ENCODE measurements around the gene ABCC6. TPM values are rescaled to one million over a fixed set of nuclear protein-coding genes. Genes with fewer than 3 reads are reported as not detected.
"Not testable (repeated sequence)": the region's sequence is repeated elsewhere in the genome, so short reads cannot be mapped to it uniquely, and the experiment has no call there.

The ABCC6 gene
- total RNA-seq, 1 donor from 2014 or later, result not detected

DNA sequence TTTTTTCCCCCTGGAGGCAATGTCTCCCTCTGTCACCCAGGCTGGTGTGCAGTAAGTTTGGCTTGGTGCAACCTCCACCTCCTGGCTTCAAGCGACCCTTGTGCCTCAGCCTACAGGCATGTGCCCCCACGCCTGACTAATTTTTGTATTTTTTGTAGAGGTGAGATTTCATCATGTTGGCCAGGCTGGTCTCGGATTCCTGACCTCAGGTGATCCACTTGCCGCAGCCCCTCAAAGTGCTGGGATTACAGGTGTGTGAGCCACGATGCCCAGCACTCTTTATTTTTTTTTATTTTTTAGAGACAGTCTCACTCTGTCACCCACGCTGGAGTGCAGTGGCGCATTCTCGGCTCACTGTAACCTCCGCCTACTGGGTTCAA, 113.2 kb downstream of the ABCC6 start:
- TF ChIP-seq, protein P1, sequence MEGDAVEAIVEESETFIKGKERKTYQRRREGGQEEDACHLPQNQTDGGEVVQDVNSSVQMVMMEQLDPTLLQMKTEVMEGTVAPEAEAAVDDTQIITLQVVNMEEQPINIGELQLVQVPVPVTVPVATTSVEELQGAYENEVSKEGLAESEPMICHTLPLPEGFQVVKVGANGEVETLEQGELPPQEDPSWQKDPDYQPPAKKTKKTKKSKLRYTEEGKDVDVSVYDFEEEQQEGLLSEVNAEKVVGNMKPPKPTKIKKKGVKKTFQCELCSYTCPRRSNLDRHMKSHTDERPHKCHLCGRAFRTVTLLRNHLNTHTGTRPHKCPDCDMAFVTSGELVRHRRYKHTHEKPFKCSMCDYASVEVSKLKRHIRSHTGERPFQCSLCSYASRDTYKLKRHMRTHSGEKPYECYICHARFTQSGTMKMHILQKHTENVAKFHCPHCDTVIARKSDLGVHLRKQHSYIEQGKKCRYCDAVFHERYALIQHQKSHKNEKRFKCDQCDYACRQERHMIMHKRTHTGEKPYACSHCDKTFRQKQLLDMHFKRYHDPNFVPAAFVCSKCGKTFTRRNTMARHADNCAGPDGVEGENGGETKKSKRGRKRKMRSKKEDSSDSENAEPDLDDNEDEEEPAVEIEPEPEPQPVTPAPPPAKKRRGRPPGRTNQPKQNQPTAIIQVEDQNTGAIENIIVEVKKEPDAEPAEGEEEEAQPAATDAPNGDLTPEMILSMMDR (IDR thresholded peaks at IDR 0.05; ENCODE audit: insufficient read depth, low read length, severe bottlenecking), result no peak
- FAIRE-seq (no peak), DNase-seq (ENCODE audit: low read depth) (no peak)
- H3K36me3 ChIP-seq (ENCODE audit: control insufficient read depth, insufficient read depth, low read length), result peaks cover 31% of the 10 kb centered on the region
- H3K4me3 ChIP-seq (ENCODE audit: low read depth, low read length), result no peak overlapping the region
- H3K27me3 ChIP-seq (ENCODE audit: control insufficient read depth, insufficient read depth, low read length), result no peaks in the 10 kb centered on the region

DNA sequence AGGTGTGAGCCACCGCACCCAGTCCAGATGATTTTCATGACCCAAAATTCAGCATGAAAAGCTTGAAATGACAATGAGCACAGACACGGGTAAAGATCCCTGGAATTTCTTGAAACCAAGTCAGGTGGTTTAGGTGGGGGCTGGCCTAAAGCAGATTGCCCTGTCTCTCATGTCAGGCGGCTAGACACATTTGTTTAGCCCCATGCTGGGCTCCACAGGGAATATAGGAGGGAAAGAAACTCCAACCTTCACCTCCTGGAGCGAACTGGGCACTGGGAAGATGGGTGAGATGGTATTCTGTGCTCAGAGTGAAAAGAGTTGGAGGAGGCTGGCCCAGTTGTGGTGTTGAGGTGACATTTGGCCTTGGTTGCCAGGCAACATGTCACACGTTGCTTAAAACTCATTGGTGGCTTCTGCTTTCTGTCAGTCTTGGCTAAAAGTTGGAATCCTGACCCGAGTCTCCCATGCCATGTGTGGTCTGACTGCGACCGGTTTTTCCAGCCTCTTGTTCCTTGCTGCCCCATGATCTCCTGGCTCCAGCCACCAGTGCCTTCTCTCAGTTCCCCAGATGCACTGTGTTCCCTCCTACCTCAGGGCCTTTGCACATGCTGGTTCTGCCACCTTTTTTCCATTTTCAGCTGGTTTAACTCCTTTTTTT, 113.7 kb downstream of the ABCC6 start:
- Histone ChIP-seq H3K36me3 (ENCODE audit: control insufficient read depth, insufficient read depth, low read length) (peaks cover 29% of the 10 kb centered on the region), H3K27me3 (ENCODE audit: control insufficient read depth, insufficient read depth, low read length) (no peaks in the 10 kb centered on the region), H3K4me3 (ENCODE audit: low read depth, low read length) (no peak overlapping the region)
- TF ChIP-seq, protein P1 (IDR thresholded peaks at IDR 0.05; ENCODE audit: insufficient read depth, low read length, severe bottlenecking), result no peak
- FAIRE-seq (no peak), DNase-seq (ENCODE audit: low read depth) (no peak)

DNA sequence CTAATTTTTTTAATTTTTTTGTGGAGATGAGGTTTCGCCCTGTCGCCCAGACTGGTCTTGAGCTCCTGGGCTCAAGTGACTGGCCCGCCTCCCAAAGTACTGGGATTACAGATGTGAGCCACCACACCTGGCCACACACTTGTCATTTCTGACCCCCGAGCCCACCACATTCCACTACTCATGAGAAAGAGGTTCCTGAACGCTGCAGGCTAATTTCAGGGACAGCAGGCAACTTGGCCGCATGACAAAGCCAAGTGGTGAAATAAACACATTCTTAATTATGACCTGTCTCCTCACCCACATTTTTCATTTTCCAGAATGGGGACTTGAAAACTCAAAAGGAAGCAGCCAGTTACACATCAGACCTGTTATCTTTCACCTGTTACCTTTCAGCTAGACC, 114.5 kb downstream of the ABCC6 start:
- TF ChIP-seq, protein P1 (IDR thresholded peaks at IDR 0.05; ENCODE audit: insufficient read depth, low read length, severe bottlenecking), result no peak
- Histone ChIP-seq H3K4me3 (ENCODE audit: low read depth, low read length) (no peak overlapping the region), H3K36me3 (ENCODE audit: control insufficient read depth, insufficient read depth, low read length) (peaks cover 26% of the 10 kb centered on the region), H3K27me3 (ENCODE audit: control insufficient read depth, insufficient read depth, low read length) (no peaks in the 10 kb centered on the region)
- FAIRE-seq (no peak), DNase-seq (ENCODE audit: low read depth) (no peak)

DNA sequence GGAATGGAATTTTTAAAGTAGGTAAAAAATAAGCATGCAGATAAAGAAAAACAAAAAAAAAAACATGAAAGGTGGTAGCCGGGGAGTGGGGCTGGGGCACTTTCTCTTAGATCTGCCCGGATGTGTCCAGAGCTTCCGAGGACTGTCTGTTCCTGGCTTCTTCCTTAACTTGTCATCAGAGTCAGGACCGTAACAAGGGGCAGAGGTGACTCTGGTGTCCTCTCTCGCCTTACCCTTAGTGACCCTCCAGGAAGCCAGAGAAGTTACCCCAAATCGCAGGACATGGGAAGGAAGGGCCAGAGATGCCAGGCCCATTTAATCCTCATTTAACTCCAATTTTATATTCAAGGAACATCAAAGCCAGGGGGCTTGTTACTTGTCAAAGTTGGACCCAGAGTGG, 115.5 kb downstream of the ABCC6 start:
- TF ChIP-seq, protein P1 (IDR thresholded peaks at IDR 0.05; ENCODE audit: insufficient read depth, low read length, severe bottlenecking), result no peak
- DNase-seq (ENCODE audit: low read depth) (no peak), FAIRE-seq (no peak)
- Histone ChIP-seq H3K4me3 (ENCODE audit: low read depth, low read length) (no peak overlapping the region), H3K36me3 (ENCODE audit: control insufficient read depth, insufficient read depth, low read length) (peaks cover 28% of the 10 kb centered on the region), H3K27me3 (ENCODE audit: control insufficient read depth, insufficient read depth, low read length) (no peaks in the 10 kb centered on the region)

DNA sequence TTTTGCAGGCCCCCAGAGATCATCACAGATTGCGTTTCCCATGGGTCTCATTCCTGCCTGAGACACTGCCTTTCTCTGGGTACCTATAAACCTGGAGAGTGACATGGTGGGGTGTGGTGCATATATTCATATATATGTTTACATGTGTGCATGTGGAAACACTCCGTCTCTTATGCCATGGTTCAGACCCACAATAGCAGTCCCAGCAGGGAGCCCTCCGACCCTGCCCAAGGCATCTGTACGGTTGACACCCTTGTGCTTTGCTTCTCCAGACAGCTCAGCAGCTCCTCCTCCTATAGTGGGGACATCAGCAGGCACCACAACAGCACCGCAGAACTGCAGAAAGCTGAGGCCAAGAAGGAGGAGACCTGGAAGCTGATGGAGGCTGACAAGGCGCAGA, 116.8 kb downstream of the ABCC6 start:
- no peak overlapping the region for H3K4me3 ChIP-seq (ENCODE audit: low read depth, low read length)
- TF ChIP-seq, protein P1 (IDR thresholded peaks at IDR 0.05; ENCODE audit: insufficient read depth, low read length, severe bottlenecking), result no peak
- peaks cover 26% of the 10 kb centered on the region for H3K36me3 ChIP-seq (ENCODE audit: control insufficient read depth, insufficient read depth, low read length)
- no peaks in the 10 kb centered on the region for H3K27me3 ChIP-seq (ENCODE audit: control insufficient read depth, insufficient read depth, low read length)
- DNase-seq (ENCODE audit: low read depth), result no peak
- FAIRE-seq, result no peak

DNA sequence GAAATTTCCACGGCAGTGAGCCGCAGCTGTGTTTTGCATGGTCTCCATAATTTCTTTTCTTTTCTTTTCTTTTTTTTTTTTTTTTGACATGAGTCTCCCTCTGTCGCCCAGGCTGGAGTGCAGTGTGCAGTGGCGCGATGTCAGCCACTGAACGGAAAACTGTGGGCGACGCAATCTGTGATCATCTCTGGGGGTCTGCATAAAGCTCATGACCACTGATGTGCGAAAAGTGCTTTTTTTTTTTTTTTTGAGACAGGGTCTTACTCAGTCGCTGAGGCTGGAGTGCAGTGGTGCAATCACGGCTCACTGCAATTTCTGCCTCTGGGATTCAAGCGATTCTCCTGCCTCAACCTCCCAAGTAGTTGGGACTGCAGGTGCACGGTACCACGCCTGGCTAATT, 117.6 kb downstream of the ABCC6 start:
- DNase-seq (ENCODE audit: low read depth) (no peak), FAIRE-seq (no peak)
- peaks cover 25% of the 10 kb centered on the region for H3K36me3 ChIP-seq (ENCODE audit: control insufficient read depth, insufficient read depth, low read length)
- no peak overlapping the region for H3K4me3 ChIP-seq (ENCODE audit: low read depth, low read length)
- TF ChIP-seq, protein P1 (IDR thresholded peaks at IDR 0.05; ENCODE audit: insufficient read depth, low read length, severe bottlenecking), result no peak
- H3K27me3 ChIP-seq (ENCODE audit: control insufficient read depth, insufficient read depth, low read length), result no peaks in the 10 kb centered on the region

DNA sequence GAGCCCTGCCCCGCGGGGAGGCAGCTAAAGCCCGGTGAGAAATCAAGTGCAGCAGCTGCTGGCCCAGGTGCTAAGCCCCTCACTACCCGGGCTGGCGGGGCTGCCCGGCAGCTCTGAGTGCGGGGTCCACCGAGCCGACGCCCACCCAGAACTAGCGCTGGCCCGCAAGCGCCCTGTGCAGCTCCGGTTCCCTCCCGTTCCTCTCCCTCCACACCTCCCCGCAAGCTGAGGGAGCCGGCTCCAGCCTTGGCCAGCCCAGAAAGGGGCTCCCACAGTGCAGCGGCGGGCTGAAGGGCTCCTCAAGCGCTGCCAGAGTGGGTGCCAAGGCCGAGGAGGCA, 118.5 kb downstream of the ABCC6 start:
- H3K27me3 ChIP-seq (ENCODE audit: control insufficient read depth, insufficient read depth, low read length); FAIRE-seq; H3K4me3 ChIP-seq (ENCODE audit: low read depth, low read length); DNase-seq (ENCODE audit: low read depth): not testable (repeated sequence)
- peaks cover 27% of the 10 kb centered on the region for H3K36me3 ChIP-seq (ENCODE audit: control insufficient read depth, insufficient read depth, low read length)

DNA sequence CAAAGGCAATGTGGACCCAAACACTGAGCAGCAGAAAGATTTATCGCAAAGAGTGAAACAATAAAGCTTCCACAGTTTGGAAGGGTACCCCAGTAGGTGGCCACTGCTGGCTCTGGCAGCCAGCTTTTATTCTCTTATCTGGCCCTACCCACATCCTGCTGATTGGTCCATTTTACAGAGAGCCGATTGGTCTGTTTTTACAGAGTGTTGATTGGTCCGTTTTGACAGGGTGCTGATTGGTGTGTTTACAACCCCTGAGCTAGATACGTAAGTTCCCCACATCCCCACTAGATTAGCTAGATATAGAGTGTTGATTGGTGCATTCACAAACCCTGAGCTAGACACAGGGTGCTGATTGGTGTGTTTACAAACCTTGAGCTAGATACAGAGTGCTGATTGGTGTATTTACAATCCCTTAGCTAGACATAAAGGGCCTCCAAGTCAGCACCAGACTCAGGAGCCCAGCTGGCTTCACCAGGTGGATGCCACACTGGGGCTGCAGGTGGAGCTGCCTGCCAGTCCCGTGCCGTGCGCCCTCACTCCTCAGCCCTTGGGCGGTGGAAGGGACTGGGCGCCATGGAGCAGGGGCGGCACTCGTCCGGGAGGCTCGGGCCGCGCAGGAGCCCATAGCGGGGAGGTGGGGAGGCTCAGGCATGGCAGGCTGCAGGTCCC, 119.0 kb downstream of the ABCC6 start:
- not testable (repeated sequence) for H3K4me3 ChIP-seq (ENCODE audit: low read depth, low read length); H3K27me3 ChIP-seq (ENCODE audit: control insufficient read depth, insufficient read depth, low read length); FAIRE-seq; DNase-seq (ENCODE audit: low read depth)
- H3K36me3 ChIP-seq (ENCODE audit: control insufficient read depth, insufficient read depth, low read length), result peaks cover 26% of the 10 kb centered on the region
